Stimulated activated CD4-positive, alpha-beta T cell treated with anti-CD3 and anti-CD28 coated beads, Interleukin-12 subunit alpha, Interleukin-12 subunit beta, amount 100 ng/mL, for 24 hours (primary cell): ENCODE results near the gene ADRA2B.

Source experiments
- DNase-seq, 2 experiments: peaks; one replicate each; pipeline ENCODE4 v3.0.0-alpha.2; 2020; ENCODE audit warnings: low read depth in 2 of 2

The ADRA2B gene

GRCh38 chr2:96118698-96119388 is 2.5 kb upstream of the ADRA2B start:
- DNase-seq, result no peak

GRCh38 chr2:96117701-96118588 is 1.6 kb upstream of the ADRA2B start:
- no peak for DNase-seq

- DNase-seq, result peak in 1 of 2 experiments; percentile 49
Measured at GRCh38 chr2:96116879-96117533, 635 bp upstream of the ADRA2B start.

DNA sequence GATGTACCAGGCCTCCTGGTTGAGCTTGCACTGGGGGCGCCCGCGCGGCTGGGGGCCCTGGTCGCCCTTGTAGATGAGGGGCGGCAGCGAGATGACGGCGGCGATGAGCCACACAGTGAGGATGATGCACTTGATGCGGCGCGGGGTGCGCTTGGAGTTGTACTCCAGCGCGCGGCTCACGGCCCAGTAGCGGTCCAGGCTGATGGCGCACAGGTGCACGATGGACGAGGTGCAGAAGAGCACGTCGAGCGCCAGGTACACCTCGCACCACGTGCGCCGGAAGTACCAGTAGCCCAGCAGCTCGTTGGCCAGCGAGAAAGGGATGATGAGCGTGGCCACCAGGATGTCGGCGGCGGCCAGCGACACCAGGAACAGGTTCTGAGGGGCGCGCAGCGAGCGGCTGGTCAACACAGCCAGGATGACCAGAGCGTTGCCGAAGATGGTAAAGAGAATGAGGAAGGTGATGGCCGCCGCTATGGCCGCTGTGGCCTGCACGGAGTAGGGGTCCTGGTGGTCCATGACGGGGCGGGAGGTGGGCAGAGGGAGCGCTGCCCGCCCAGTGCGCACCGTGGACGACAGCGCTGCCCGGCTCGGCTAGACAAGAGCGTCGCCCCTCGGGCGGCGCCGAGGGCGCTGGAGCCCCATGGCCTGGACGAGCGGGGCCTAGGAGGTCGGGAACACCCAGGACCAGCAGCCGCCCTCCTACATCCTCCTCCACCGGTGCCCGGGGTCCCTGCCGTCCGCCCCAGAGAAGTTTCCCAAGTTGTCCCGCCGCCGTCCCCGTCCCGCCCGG is 544 bp downstream of the ADRA2B start:
- no peak for DNase-seq

GRCh38 chr2:96114903-96115581 is 1.3 kb downstream of the ADRA2B start:
- no peak for DNase-seq

DNA sequence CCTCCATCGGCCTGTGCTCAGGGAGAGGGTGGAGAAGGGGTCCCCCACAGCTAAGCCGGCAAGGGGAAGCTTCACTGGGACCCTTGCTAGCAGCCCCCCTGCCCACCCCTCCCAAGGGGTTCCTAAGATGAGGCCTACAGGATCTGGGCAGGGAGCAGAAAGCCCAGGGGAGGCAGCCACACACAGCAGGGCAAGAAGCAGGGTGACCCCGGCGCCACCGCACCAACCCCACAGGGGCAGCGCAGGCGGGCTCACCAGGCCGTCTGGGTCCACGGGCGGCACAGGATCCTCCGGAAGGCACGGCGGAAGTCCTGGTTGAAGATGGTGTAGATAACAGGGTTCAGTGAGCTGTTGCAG is 1.8 kb downstream of the ADRA2B start:
- no peak for DNase-seq

- no peak for DNase-seq
Measured at GRCh38 chr2:96113951-96114350, 2.4 kb downstream of the ADRA2B start.

DNA sequence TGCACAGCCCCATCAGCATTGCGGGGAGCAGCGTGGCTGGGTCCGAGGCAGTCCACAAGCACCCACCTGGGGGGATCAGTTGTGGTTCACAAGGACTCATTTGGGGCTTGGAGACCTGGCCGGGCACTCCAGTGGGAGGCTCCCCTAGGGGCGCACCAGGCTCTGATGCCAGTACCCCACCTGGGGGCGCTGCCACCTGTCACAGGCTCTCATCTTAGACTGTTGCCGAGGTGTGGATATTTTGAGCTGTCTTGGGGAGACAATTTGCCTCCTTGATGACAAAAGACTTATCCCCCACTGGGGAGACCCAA is 3.0 kb downstream of the ADRA2B start:
- DNase-seq, result no peak

- no peak for DNase-seq
Measured at GRCh38 chr2:96112501-96113366, 3.6 kb downstream of the ADRA2B start.

GRCh38 chr2:96111823-96112500 is 4.4 kb downstream of the ADRA2B start:
- DNase-seq, result no peak

GRCh38 chr2:96111257-96111640 is 5.1 kb downstream of the ADRA2B start:
- DNase-seq, result no peak

GRCh38 chr2:96110621-96111256 is 5.6 kb downstream of the ADRA2B start:
- DNase-seq, result no peak

- no peak for DNase-seq
Measured at GRCh38 chr2:96109931-96110511, 6.3 kb downstream of the ADRA2B start.

GRCh38 chr2:96109361-96109680 is 7.0 kb downstream of the ADRA2B start:
- no peak for DNase-seq

GRCh38 chr2:96108541-96109360 is 7.6 kb downstream of the ADRA2B start:
- DNase-seq, result no peak

GRCh38 chr2:96108151-96108540 is 8.2 kb downstream of the ADRA2B start:
- no peak for DNase-seq

DNA sequence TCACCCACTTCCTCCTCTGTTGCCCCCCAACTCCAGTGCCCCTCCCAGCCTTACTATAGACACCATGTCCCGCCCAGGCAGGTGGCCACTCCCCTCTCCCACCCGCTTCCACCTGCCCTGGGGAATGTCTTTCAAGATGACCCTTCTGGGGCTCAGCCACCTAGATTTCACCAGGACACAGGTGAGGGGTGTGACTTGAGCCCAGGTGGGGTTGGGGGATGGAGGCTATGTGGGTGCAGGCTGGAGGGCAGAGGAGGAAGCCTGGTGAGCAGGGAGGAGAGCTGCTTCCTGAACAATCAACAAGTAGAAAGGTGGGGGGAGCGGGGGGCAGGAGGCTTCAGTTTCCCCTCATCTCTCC is 8.7 kb downstream of the ADRA2B start:
- no peak for DNase-seq

DNA sequence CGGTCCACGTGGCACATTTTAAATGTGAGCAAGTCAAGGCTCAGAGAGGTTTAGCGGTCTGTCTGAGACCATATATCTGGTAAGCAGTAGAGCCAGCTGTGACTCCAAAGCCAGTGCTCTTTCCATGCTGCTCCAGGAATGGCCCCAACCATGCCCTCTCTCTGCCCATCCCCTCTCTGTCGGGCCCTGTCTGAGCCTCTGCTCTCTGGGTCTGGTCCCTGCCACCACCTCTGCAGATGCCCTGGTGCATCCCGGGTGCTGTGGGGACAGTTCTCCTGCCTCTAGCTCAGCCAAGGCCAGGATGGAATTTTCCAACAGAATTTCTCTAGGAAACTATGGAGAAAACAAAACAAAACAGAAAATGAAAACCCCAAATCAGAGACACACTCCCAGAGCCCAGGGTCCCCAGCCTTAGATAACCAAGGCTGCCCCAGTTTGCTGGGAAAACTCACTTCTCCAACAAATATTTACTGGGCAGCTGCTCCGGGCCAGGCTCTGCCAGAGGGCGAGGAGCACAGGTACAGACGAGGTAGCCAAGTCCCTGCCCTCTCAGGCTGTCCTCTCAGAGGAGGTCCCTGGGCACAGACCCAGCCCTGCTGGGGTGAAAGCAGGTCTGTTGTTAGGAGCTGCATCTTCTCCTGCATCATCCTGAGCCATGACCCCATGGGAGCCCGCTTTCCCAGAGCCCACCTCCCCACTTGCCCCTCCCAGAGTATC is 9.2 kb downstream of the ADRA2B start:
- no peak for DNase-seq
